CD4-positive, CD25-positive, alpha-beta regulatory T cell (primary cell): Measurements from ENCODE around the gene ATP9B. TPM values are rescaled to one million over a fixed set of nuclear protein-coding genes. Genes with fewer than 3 reads are reported as not detected.

Experiments used
- ATAC-seq, 2 donors: fragments of 150-1000 bp; cut with Tn5 transposase; one replicate each; pipeline ENCODE4 v1.10.0; 2021; ENCODE audit warnings: low read depth in 2 of 2, moderate number of reproducible peaks in 2 of 2, moderate library complexity in 1 of 2
- DNase-seq, 3 donors: peaks; one replicate each; pipeline versions ENCODE4 v3.0.0 to v3.0.0-alpha.2; 2012 to 2022; ENCODE audit warnings: mixed read lengths in 1 of 3
- H3K27ac ChIP-seq: one replicate; pipeline ENCODE4 v1.7.0; 2013; ENCODE audit warnings: mild to moderate bottlenecking, low read length; ENCODE audit not compliant: insufficient read depth, poor library complexity, severe bottlenecking
- H3K27me3 ChIP-seq: one replicate; pipeline ENCODE4 v1.7.0; 2013; ENCODE audit warnings: low read length; ENCODE audit not compliant: control insufficient read depth, insufficient read depth
- H3K36me3 ChIP-seq: one replicate; pipeline ENCODE4 v1.7.0; 2013; ENCODE audit warnings: mild to moderate bottlenecking, low read length, moderate library complexity; ENCODE audit not compliant: control insufficient read depth, insufficient read depth
- H3K4me1 ChIP-seq: 2 replicates; pipeline ENCODE4 v1.7.0; 2013; ENCODE audit warnings: mild to moderate bottlenecking, low read length; ENCODE audit not compliant: insufficient read depth, control insufficient read depth, poor library complexity, severe bottlenecking
- H3K4me3 ChIP-seq: one replicate; pipeline ENCODE4 v1.7.0; 2013; ENCODE audit warnings: low read depth, mild to moderate bottlenecking, low read length, moderate library complexity
- H3K9me3 ChIP-seq, 2 experiments: 1 replicate in 1 of 2; 2 replicates in 1 of 2; pipeline ENCODE4 v1.7.0; 2013; ENCODE audit warnings: low read length in 2 of 2, mild to moderate bottlenecking in 1 of 2, moderate library complexity in 1 of 2; ENCODE audit not compliant: control insufficient read depth in 2 of 2
- H3K27ac Mint-ChIP-seq, 3 donors: one replicate each; pipeline ENCODE4 v1.8.0; 2020 to 2022; ENCODE audit warnings: mild to moderate bottlenecking in 3 of 3, mixed read lengths in 3 of 3, moderate library complexity in 2 of 3
- H3K27me3 Mint-ChIP-seq: one replicate; pipeline ENCODE4 v1.8.0; 2022; ENCODE audit warnings: mild to moderate bottlenecking, mixed read lengths
- H3K36me3 Mint-ChIP-seq: one replicate; pipeline ENCODE4 v1.8.0; 2020; ENCODE audit warnings: mixed read lengths
- H3K4me1 Mint-ChIP-seq, 4 donors: one replicate each; pipeline ENCODE4 v1.8.0; 2020 to 2022; ENCODE audit warnings: mixed read lengths in 4 of 4, mild to moderate bottlenecking in 1 of 4
- H3K4me3 Mint-ChIP-seq, 4 donors: one replicate each; pipeline ENCODE4 v1.8.0; 2020 to 2022; ENCODE audit warnings: mild to moderate bottlenecking in 4 of 4, mixed read lengths in 4 of 4, moderate library complexity in 3 of 4
- H3K9me3 Mint-ChIP-seq, 7 donors: one replicate each; pipeline ENCODE4 v1.8.0; 2020 to 2022; ENCODE audit warnings: mixed read lengths in 7 of 7, mild to moderate bottlenecking in 3 of 7, moderate library complexity in 2 of 7
- polyA plus RNA-seq, 4 donors: library from polyadenylated mRNA; unstranded; fragments of 300-500 nt; fragmentation: Illumina TruSeq; gene quantifications; one replicate each; pipeline ENCODE4 v1.2.3, GENCODE V29; 2021
- total RNA-seq: library from RNA; stranded (reverse); gene quantifications from one replicate; pipeline ENCODE4 v1.2.3, GENCODE V29; 2022

The ATP9B gene
- total and polyA plus RNA-seq, 5 donors from 2014 or later = 14.1 to 75.3 (median 17.6) TPM

- Histone ChIP-seq H3K4me1 (no peaks in the 10 kb centered on the region), H3K27ac (no peak overlapping the region), H3K4me3 (no peak overlapping the region), H3K36me3 (peaks cover 27% of the 10 kb centered on the region), H3K27me3 (no peaks in the 10 kb centered on the region), H3K9me3 (no peaks in the 10 kb centered on the region)
- peaks cover 30% of the 10 kb centered on the region for H3K36me3 Mint-ChIP-seq
- H3K4me3 Mint-ChIP-seq = no peak overlapping the region
- no peaks in the 10 kb centered on the region for H3K9me3 Mint-ChIP-seq
- no peaks in the 10 kb centered on the region for H3K27me3 Mint-ChIP-seq
- DNase-seq (no peak), ATAC-seq (no peak)
- H3K4me1 Mint-ChIP-seq = peaks cover 0 to 24% (median 6%) of the 10 kb centered on the region in 4 donors
- no peak overlapping the region for H3K27ac Mint-ChIP-seq
These were observed 144.9 kb downstream of the ATP9B start for GRCh38 chr18:79214056-79214455.

- Histone ChIP-seq H3K9me3 (no peaks in the 10 kb centered on the region), H3K27ac (no peak overlapping the region), H3K4me3 (no peak overlapping the region), H3K27me3 (no peaks in the 10 kb centered on the region), H3K36me3 (peaks cover 17% of the 10 kb centered on the region), H3K4me1 (no peaks in the 10 kb centered on the region)
- Mint-ChIP-seq H3K4me3 (no peak overlapping the region), H3K27me3 (no peaks in the 10 kb centered on the region), H3K4me1 (peaks cover 0 to 22% (median 4%) of the 10 kb centered on the region in 4 donors), H3K36me3 (peaks cover 39% of the 10 kb centered on the region), H3K9me3 (no peaks in the 10 kb centered on the region), H3K27ac (no peak overlapping the region)
- ATAC-seq (no peak), DNase-seq (no peak)
These were observed 147.0 kb downstream of the ATP9B start for GRCh38 chr18:79216176-79216575.

- Mint-ChIP-seq H3K4me1 (peaks cover 0 to 16% (median 3%) of the 10 kb centered on the region in 4 donors), H3K27ac (no peak overlapping the region), H3K36me3 (peaks cover 39% of the 10 kb centered on the region), H3K4me3 (no peak overlapping the region), H3K9me3 (no peaks in the 10 kb centered on the region), H3K27me3 (no peaks in the 10 kb centered on the region)
- H3K4me1 ChIP-seq = no peaks in the 10 kb centered on the region
- H3K27me3 ChIP-seq = no peaks in the 10 kb centered on the region
- H3K27ac ChIP-seq = no peak overlapping the region
- ATAC-seq (no peak), DNase-seq (no peak)
- H3K9me3 ChIP-seq = no peaks in the 10 kb centered on the region
- no peak overlapping the region for H3K4me3 ChIP-seq
- peaks cover 20% of the 10 kb centered on the region for H3K36me3 ChIP-seq
These were observed 148.9 kb downstream of the ATP9B start for GRCh38 chr18:79217979-79218604.

- Mint-ChIP-seq H3K27me3 (no peaks in the 10 kb centered on the region), H3K4me3 (no peak overlapping the region), H3K36me3 (peaks cover 39% of the 10 kb centered on the region), H3K9me3 (no peaks in the 10 kb centered on the region), H3K27ac (no peak overlapping the region), H3K4me1 (peaks cover 0 to 16% (median 3%) of the 10 kb centered on the region in 4 donors)
- no peak for ATAC-seq
- H3K4me1 ChIP-seq = no peaks in the 10 kb centered on the region
- H3K4me3 ChIP-seq = no peak overlapping the region
- peaks cover 20% of the 10 kb centered on the region for H3K36me3 ChIP-seq
- DNase-seq = no peak
- no peak overlapping the region for H3K27ac ChIP-seq
- no peaks in the 10 kb centered on the region for H3K27me3 ChIP-seq
- no peaks in the 10 kb centered on the region for H3K9me3 ChIP-seq
These were observed 149.5 kb downstream of the ATP9B start for GRCh38 chr18:79218605-79219190.

GRCh38 chr18:79221136-79221535 lies 151.9 kb downstream of the ATP9B start:
- Histone ChIP-seq H3K27me3 (no peaks in the 10 kb centered on the region), H3K4me3 (no peak overlapping the region), H3K4me1 (no peaks in the 10 kb centered on the region), H3K9me3 (no peaks in the 10 kb centered on the region), H3K27ac (no peak overlapping the region), H3K36me3 (peaks cover 20% of the 10 kb centered on the region)
- Mint-ChIP-seq H3K27ac (peak overlapping the region in 2 of 3 donors; percentile 18 to 59), H3K4me3 (no peak overlapping the region), H3K9me3 (no peaks in the 10 kb centered on the region), H3K4me1 (peaks cover 0 to 17% (median 4%) of the 10 kb centered on the region in 4 donors), H3K27me3 (no peaks in the 10 kb centered on the region), H3K36me3 (peaks cover 33% of the 10 kb centered on the region)
- ATAC-seq (no peak), DNase-seq (no peak)

GRCh38 chr18:79222790-79223189 lies 153.6 kb downstream of the ATP9B start:
- Mint-ChIP-seq H3K27ac (no peak overlapping the region), H3K4me3 (no peak overlapping the region), H3K36me3 (peaks cover 36% of the 10 kb centered on the region), H3K27me3 (no peaks in the 10 kb centered on the region), H3K4me1 (peaks cover 0 to 18% (median 5%) of the 10 kb centered on the region in 4 donors), H3K9me3 (no peaks in the 10 kb centered on the region)
- Histone ChIP-seq H3K27ac (no peak overlapping the region), H3K9me3 (no peaks in the 10 kb centered on the region), H3K27me3 (no peaks in the 10 kb centered on the region), H3K4me1 (no peaks in the 10 kb centered on the region), H3K4me3 (no peak overlapping the region), H3K36me3 (peaks cover 15% of the 10 kb centered on the region)
- ATAC-seq (no peak), DNase-seq (no peak)

- DNase-seq (no peak), ATAC-seq (no peak)
- no peaks in the 10 kb centered on the region for H3K27me3 Mint-ChIP-seq
- no peaks in the 10 kb centered on the region for H3K27me3 ChIP-seq
- no peaks in the 10 kb centered on the region for H3K4me1 ChIP-seq
- H3K27ac Mint-ChIP-seq = no peak overlapping the region
- no peak overlapping the region for H3K27ac ChIP-seq
- no peak overlapping the region for H3K4me3 Mint-ChIP-seq
- H3K36me3 ChIP-seq = peaks cover 9% of the 10 kb centered on the region
- H3K9me3 ChIP-seq = no peaks in the 10 kb centered on the region
- H3K9me3 Mint-ChIP-seq = no peaks in the 10 kb centered on the region
- H3K36me3 Mint-ChIP-seq = peaks cover 39% of the 10 kb centered on the region
- peaks cover 0 to 19% (median 5%) of the 10 kb centered on the region in 4 donors for H3K4me1 Mint-ChIP-seq
- no peak overlapping the region for H3K4me3 ChIP-seq
These were observed 154.2 kb downstream of the ATP9B start for GRCh38 chr18:79223431-79223830.

- peak overlapping the region in 1 of 3 donors; percentile 56 for H3K27ac Mint-ChIP-seq
- peaks cover 0 to 13% (median 4%) of the 10 kb centered on the region in 4 donors for H3K4me1 Mint-ChIP-seq
- Histone ChIP-seq H3K36me3 (peaks cover 11% of the 10 kb centered on the region), H3K27me3 (no peaks in the 10 kb centered on the region), H3K9me3 (no peaks in the 10 kb centered on the region), H3K4me1 (no peaks in the 10 kb centered on the region), H3K4me3 (no peak overlapping the region), H3K27ac (no peak overlapping the region)
- no peak for DNase-seq
- H3K4me3 Mint-ChIP-seq = no peak overlapping the region
- H3K36me3 Mint-ChIP-seq = peaks cover 34% of the 10 kb centered on the region
- no peaks in the 10 kb centered on the region for H3K27me3 Mint-ChIP-seq
- no peaks in the 10 kb centered on the region for H3K9me3 Mint-ChIP-seq
- ATAC-seq = no peak
These were observed 155.2 kb downstream of the ATP9B start for GRCh38 chr18:79224381-79224780.
